ENCODE measurements around the gene SLX4IP.

SLX4IP gene

DNA sequence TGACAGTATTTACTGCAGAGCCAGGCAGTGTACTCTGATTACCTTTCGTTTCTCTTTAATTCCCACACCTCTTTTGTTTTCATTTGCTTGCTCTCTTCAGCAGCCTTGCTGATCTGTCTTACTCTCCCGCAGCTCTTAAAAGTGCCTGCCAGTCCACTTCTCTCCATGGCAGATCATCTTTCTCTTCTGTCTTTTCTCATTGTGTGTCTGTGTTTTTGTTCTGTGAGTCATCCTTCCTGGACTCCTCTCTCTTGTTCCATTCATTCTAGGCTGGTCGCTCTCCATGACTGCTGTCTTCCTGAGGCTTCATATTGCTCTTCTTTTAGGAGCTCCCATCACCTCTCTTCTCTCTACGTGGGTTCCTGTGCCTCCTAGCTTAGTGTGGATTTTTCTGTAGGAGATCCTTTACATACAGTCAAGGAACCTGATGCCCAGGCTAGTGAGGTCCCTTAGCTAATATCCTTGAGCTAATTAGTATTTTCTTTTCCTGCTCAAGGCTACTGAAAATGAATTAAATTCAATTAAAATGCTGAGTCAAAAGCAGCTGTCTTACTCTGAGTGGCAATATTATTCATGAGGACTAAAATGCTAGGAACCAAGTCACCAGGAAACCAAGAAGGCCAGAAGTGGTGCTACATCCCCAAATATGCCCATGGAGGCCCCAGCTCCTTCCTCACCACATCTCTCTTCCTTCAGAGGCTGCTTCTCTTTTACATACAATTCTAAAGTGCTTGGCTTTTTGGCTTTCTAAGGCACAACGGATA is 86.1 kb downstream of the SLX4IP start:
- DNase-seq (ENCODE audit: low read depth in 2 of 2), result no peak

DNA sequence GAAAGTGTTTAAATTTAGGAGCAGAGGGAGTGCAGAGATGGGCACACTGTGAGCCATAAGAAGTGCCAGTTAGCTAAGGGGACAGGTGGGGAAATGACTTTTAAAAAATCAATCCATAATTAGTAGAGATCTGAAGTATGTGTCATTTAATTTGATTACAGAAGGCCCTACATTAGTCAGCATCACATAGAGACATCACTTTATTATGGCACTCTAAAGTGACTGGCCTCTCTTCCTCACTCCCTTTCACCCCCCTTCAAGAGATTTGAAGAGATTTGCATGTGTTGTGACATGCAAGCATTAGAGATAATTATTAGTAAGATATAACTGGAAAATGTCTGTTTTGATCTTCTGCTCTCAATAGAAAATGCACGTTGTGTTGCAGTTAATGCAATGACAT is 86.7 kb downstream of the SLX4IP start:
- no peak for DNase-seq (ENCODE audit: low read depth in 2 of 2)

DNA sequence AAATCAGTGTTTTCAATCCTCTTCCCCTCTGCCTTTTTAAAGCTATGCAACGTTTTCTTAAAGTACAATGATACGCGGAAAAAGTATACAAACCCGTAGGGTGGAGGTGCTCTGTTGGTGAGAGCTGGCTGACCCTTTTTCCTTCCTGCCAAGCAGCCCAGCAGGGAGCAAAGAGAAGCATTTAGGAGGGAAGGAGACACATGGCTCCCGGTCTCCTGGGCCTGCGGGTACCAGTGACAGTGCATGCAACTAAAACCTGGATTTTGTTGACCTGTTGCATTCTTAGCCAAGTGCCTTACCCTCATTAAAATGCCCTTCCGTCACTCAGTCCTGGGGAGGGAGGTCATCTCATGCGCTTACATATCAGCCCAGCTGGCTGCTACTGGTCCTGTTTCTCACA is 87.2 kb downstream of the SLX4IP start:
- no peak for DNase-seq (ENCODE audit: low read depth in 2 of 2)

DNA sequence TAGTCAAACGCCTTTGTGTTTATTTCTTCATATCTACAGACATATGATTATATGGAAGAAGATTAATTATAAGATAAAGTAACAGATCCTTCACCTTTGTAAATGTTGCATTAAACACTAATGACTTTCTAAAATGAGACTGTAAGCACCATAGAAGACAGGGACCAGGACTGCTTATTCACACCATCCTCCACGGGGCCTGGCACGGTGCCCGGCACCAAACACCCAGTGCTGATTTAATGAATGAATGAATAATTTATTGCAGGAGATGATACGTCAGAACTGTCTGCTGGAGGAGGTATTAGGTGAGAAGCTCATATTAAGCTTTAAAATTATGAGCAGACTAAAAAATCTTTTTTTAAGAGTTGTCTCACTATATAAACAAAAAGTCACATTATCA is 88.3 kb downstream of the SLX4IP start:
- DNase-seq (ENCODE audit: low read depth in 2 of 2), result no peak

DNA sequence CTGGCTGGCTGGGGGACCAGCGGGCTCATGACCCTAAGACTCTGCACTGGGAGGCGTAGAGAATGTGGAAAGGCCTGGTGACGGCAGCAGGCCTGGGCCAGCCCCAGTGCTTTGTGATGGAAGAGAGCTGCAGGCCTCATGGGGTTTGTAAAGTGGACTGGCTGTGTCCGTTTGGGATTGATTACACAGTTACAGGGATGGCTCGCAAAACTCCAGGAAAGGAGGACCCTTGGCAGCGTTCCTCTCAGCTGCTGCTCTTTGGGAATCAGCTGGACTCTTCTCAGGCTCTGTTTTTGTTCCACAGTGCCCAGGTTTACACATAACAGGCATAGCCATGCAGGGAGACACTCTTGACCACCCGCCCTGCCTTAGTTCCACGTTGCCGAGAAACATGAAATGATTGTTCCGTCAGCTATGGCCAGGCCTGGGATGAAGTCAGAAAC is 89.0 kb downstream of the SLX4IP start:
- no peak for DNase-seq (ENCODE audit: low read depth in 2 of 2)

DNA sequence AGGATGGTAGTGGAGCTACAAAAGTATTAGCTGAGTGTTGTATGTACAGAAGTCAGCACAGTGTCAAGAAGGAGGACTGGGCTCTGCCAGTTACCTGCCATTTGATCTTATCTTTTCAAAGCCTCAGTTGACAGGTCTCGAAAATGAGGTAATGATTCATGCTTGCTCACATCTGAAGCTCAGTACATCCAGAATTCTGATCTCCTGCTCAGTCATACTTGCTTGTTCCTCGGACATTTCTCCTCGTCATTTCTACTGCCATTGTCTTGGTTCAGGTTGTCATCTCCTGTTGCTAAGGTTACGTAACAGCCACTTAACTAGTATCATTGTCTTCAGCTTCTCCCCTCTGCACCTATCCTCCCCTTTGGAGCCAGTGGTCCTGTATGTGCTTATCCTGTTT is 89.5 kb downstream of the SLX4IP start:
- no peak for DNase-seq (ENCODE audit: low read depth in 2 of 2)

DNA sequence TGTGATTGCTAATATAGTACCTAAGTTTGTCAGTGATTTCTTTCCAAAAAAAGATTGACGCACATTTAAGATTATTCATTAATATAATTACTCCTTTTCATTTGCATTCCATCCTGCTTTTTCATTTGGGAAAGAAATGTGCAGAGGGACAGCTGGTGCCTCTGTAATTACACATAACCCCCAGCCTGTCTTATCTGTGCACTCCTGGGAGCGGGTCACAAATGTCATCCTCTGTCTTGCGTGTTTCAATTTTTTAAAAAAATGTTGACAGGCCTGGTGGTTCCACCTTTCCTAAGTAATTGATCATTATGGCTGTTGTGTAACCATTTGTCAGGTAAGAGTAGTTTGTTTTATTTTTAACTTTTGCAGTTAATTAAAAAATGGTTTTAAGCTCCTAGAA is 92.7 kb downstream of the SLX4IP start:
- DNase-seq (ENCODE audit: low read depth in 2 of 2), result no peak

DNA sequence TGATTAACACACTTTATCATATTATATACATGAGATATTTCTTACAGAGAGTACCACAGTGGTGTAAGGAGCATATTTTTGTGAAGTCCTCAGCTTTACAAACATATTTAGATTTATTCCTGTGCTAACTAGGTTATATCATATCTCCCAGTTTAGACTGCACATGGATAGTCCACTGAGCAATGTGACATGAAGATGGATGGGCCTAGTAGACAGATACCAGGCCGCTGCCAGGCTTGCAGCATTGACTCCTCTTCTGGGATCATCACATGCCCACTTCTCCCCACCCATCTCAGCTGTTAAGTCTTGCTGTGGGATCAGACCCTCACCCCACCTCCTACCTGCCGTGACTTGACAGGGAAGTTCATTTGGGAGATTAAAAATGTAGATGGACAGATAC is 95.8 kb downstream of the SLX4IP start:
- no peak for DNase-seq (ENCODE audit: low read depth in 2 of 2)

DNA sequence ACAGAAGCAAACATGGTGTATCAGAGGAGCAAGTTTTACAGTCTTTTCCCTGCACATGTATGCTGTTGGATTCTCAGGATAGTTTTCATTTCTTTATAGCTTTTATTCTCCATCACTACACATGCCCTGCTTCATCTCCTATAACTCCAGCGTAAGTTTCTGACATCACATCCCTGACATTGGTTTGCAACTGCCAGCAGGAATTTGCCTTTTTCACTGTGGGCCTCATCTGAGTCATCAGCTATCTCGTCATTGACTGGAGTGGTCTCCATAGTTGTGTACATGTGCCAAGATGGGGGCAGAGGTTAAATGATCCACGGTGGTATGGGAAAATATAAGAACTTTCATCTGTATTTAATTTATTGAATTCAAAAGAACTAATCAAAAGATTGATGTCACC is 96.7 kb downstream of the SLX4IP start:
- no peak for DNase-seq (ENCODE audit: low read depth in 2 of 2)

DNA sequence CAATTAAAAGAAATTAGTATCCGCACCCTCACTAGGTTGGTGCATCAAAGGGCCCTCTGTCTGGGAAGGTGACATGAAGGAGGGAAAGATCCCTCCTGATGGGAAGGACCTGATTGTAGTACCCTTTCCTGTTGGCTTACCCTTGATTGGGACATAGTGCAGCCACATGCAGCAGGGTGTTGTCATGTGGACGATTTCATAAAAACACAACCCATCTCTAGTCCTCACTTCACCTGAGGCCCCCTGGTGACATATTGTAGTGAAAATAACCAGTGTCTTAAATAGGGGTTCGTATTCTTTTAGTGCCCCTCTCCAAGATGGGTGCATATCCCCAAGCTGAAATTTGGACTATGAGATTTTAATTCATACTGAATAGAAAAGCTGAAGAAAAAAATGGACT is 97.3 kb downstream of the SLX4IP start:
- no peak for DNase-seq (ENCODE audit: low read depth in 2 of 2)

DNA sequence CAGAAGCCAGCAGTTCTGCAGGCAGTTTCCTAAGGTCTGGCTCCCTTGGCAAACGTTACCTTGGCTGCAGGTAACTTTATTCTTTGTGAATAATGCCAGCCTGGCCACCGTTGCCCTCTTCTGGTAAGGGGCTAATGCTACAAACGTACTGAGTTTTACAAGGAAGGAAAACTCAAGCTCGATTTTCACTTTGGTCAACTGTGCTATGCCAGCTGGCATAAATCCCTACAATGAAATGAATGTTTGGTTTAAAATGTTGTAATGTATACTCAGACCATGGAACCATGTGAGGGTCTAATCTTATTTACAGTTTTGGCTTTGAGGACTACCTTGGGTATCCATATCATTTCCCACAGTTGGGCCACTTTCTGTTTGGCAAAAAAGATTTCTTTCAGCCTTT is 101.4 kb downstream of the SLX4IP start:
- DNase-seq (ENCODE audit: low read depth in 2 of 2), result no peak

DNA sequence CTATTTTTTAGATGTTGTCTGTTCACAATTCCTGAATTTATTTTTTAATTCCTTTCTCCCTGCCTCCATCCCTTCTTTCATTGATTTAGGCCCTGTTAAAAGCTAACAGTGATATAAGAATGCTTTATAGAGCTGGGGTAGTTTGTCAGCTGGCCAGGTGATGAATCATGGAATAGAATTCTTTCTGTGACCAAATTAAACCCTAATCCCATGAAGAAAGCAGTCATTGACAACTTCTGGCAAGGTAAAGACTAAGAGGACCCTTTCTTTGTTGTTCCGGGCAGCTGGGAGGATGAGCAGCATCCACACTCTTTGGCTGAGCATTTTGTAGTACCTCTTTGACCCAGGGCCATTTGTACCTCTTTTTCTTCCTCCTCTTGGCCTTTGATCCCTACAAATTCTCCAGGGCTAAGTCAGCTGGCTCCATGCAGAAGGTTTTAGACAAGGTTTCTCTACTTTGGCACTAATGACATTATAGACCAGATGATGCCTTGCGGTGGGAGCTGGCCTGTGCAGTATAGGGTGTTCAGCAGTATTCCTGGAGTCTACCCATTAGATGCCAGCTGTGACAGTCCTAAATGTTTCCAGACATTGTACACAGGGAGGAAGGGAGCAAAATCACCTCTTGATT is 102.9 kb downstream of the SLX4IP start:
- no peak for DNase-seq (ENCODE audit: low read depth in 2 of 2)

DNA sequence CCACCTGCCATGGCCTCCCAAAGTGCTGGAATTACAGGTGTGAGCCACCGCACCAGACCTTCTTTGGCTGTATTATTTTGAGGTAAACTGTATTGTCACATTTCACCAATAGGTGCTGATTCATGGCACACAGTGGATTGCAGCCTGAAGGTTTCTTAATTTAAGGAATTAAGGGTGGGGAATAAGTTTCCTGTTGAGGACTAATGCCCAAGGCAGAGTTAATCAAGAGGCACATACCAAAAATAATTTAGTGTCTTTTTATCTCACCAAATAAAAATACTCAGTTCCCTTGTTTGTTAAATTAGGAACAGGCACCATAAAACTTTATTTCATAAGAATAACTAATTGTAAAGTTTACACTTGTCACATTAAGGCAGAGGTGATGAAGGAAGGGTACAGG is 103.7 kb downstream of the SLX4IP start:
- no peak for DNase-seq (ENCODE audit: low read depth in 2 of 2)

DNA sequence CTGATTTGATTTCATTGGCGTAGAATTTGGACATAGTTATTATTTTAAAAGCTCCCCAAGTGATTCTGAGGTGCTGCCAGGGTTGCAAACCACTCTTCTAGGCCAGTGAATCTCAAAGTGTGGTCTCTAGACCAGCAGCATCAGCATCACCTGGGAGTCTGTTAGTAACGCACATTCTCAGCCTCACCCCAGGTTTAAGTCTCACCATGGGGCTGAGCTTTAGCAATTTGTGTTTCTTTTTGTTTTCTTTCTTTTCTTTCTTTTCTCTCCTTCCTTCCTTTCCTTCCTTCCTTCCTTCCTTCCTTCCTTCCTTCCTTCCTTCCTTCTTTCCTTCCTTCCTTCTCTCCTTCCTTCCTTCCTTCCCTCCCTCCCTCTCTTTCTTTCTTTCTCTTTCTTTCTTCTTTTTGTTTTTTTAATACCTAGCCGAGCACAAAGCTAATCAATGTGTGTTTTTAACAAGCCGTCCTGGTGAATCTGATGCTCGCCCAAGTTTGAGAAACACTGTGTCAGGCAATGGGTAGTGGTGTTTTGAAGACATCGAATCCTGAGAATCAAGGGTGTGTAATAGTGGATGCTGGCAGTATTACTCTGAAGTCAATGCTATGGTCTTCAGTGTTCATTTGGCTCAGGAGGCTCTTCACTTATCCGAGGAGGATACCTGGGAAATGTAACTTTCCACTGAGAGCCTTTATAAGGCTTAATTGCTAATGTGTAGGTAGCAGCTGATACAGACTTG is 104.9 kb downstream of the SLX4IP start:
- DNase-seq (ENCODE audit: low read depth in 2 of 2), result no peak

DNA sequence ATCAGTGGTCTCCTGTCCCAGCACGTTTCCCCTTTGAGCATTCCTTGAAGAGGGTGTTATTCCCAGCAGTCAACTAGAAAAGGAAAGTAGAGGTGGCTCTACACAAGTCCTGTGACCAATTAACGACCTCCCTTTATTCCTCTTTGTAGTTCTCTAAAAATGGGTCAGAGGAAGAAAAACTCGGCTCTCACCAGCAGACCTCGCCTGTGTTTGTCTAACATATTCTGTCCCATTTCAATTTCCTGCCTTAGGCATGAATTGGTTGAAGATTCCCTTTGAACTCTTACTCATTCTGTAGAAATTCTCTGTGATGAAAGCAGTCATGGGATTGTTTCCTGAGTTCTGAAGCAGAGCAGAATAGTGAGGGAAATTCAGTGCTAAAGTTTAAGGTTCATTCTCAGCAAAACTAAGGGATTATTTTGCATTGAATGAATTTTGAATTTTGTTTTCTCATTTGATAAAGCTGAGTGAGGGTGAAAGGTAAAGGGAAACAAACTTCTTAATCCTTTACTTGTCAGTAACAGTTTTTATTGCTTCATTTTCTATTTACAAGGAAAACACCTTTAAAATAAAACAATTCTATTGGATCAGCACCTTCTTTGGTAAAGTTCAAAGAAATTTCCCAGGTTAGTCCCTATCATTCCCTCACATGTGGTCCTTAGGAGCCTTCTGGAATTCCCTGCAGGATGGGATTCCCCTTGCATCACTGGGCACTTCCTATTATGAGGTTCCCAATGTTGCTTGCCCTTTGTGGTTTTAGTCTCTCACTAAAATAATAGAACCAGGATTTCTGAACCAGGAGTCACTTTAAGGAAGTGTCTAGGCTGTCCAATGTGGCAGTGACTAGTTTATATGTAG is 105.8 kb downstream of the SLX4IP start:
- DNase-seq (ENCODE audit: low read depth in 2 of 2), result no peak

DNA sequence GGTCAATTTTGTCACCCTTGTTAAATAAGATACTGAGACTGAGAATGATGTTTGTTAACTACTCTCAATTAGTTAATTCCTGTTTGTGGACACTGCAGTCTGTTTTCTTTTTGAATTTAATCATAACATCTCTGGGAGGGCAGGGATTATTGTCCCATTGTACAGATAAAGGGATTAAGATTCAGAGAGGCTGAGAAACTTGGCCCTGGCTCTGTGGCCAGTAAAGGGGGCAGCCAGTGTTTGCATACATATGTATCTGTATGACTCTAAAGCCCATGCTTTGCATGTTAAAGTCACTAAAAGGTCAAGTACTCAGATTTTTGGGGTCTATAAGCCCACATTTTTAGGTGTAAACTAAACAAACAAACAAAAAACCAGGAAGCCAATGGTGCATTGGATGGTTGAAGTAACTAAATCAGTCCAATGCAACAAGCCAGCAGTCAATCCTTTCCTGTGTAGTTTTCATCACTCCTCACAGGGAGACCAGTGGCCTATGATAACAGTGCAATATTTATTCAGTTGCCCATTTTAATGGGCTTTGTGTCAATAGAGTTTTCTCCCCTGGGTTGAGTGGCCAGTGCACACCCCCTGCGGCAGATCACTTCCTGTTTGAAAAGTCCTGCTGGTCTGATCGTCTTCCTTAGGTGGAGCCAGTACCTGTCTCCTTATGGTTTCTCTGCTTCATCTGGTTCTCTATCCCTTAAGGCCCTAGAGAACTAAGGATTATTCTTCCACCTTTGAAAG is 106.7 kb downstream of the SLX4IP start:
- no peak for DNase-seq (ENCODE audit: low read depth in 2 of 2)

DNA sequence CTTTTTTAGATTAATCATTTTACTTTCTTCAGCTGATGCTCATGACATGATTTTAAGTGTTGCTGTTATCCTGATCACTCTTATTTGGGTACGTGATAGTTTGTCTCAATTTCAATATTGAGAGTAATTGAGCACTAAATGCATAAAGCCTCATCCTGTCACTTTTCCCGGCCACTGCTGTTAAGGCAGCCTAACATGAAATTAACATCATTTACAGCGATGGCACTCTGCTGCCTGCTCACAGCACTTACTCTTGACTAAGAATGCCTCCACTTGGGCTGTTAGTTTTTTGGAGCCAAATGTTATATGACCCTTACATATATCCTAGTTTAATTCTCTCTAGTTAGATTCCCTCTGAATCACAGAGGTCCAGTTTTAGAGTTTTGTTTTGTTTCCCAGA is 107.3 kb downstream of the SLX4IP start:
- no peak for DNase-seq (ENCODE audit: low read depth in 2 of 2)

DNA sequence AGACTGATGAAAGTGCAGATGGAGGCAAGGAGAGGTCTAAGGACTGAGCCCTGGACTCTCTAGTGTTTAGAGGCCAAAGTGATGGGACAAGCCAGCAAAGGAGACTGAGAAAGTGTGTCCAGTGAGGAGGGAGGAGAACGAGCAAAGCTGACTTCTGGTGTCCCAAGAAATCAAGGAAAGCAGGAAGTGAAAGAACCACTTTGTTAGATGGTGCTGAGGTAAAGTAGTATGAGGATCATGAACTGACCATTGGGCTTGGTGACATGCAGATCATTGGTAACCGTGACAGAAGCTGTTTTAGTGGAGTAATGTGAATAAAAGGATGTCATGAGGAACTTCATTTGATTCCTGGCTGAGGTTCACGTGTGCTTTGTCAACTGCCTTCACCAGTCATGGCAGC is 108.4 kb downstream of the SLX4IP start:
- DNase-seq (ENCODE audit: low read depth in 2 of 2), result no peak

DNA sequence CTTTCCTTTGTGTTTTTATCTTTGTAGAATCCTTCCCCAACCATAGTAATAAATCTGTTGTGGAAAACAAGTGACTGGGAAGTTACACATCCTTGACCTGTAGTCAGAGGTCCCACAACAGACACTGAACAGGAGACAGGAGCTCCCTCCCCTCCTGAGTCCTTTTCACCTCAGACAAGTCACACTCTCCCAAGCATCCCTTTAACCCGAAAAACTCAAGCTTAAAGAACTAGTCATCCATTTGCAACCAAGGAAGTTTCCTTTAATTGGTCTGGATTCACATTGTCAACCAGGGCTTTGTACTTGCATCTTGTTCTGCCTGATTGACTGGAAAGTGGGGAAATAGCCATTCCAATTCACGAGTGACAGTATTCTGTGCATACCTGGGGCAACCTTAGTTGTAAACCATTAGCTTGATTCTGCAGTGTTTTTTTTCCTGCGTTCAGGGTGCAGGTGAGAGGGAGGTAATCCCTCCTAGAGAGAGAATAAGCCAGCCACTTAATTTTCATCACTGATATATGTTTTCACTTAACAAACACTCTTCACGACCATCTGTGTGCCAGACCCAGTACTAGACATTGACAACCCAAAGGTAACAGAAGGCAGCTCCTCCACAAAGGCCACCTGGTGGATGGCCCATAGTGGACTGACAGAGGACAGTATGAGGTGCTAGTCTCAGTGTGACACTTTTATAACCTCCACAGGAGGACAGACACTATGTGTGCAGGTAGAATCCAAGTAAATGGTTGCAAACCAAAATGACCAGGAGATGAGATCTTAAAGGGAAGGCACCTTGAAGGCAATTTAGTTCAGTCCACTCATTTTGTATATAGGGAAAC is 112.4 kb downstream of the SLX4IP start:
- no peak for DNase-seq (ENCODE audit: low read depth in 2 of 2)

DNA sequence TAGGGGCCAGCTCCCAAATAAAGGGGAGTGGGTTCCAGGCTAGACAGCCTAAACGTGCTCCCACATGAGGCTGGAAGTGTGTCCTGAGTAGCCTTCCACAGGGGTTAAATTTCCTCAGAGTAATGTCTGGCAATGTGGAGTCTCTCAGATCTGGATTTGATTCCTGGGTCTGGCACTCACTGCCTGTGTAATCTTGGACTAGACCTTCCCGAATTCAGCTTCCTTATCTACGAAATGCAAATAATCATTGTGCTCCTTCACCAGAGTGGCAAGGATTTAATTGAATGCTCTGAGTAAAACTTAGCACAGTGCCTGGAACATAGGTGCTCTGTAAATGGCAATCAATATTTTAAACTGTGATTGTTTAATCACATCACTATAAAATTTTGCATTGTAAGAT is 114.4 kb downstream of the SLX4IP start:
- DNase-seq (ENCODE audit: low read depth in 2 of 2), result no peak

All from stimulated activated CD8-positive, alpha-beta memory T cell treated with anti-CD3 and anti-CD28 coated beads, Interleukin-15, amount 100 ng/mL, for 4 hours (primary cell).